Cardiac muscle cell (in vitro differentiated cells and primary cell): ENCODE measurements around the gene TAF6. TPM values are rescaled to one million over a fixed set of nuclear protein-coding genes. Genes with fewer than 3 reads are reported as not detected.

Experiments
- DNase-seq, 2 donors: peaks; one replicate each; pipeline versions ENCODE4 v3.0.0 to v3.0.0-alpha.2; 2010 to 2017; ENCODE audit warnings: low read depth in 1 of 2, low spot score in 1 of 2
- H3K27ac ChIP-seq: fragments of 200-600 bp; sonication (generic); 2 replicates; pipeline ENCODE4 v1.5.1; 2016
- H3K27me3 ChIP-seq: fragments of 200-600 bp; sonication (generic); 2 replicates; pipeline ENCODE4 v1.6.0; 2016; ENCODE audit warnings: control low read depth
- H3K36me3 ChIP-seq: fragments of 200-600 bp; sonication (generic); 2 replicates; pipeline ENCODE4 v1.5.1; 2016; ENCODE audit warnings: control low read depth
- H3K4me1 ChIP-seq: fragments of 200-600 bp; sonication (generic); 2 replicates; pipeline ENCODE4 v1.8.1; 2017; ENCODE audit warnings: low read depth, mild to moderate bottlenecking, mixed run types
- H3K4me3 ChIP-seq: fragments of 200-600 bp; sonication (generic); 2 replicates; pipeline ENCODE4 v1.5.1; 2016; ENCODE audit warnings: mild to moderate bottlenecking
- H3K9me3 ChIP-seq: fragments of 200-600 bp; sonication (generic); 2 replicates; pipeline ENCODE4 v1.5.1; 2017; ENCODE audit warnings: low read depth, mild to moderate bottlenecking, control low read depth
- CTCF ChIP-seq: IDR thresholded peaks from 2 replicates; pipeline ENCODE4 v1.5.1; 2012; ENCODE audit warnings: low read depth, mild to moderate bottlenecking, low read length
- polyA plus RNA-seq: library from polyadenylated mRNA; unstranded; fragments of >200 nt; fragmentation: Nextera tagmentation; extraction: Ambion mirVana; gene quantifications from 2 replicates; pipeline ENCODE4 v1.2.1, GENCODE V29; 2016
- total RNA-seq: library from RNA; depleted of rRNA; stranded (reverse); fragments of >200 nt; gene quantifications from 2 replicates; pipeline ENCODE4 v1.2.3, GENCODE V29; 2016

TAF6 gene
- total and polyA plus RNA-seq, 2 experiments from 2014 or later: 99.4 to 163 TPM

GRCh38 chr7:100163006-100163531 lies 43.9 kb upstream of the TAF6 start:
- no peak for TF ChIP-seq CTCF
- Histone ChIP-seq H3K9me3 (no peaks in the 10 kb centered on the region), H3K36me3 (no peaks in the 10 kb centered on the region), H3K4me1 (peaks cover 8% of the 10 kb centered on the region), H3K27me3 (no peaks in the 10 kb centered on the region), H3K4me3 (no peak overlapping the region), H3K27ac (no peak overlapping the region)
- DNase-seq: no peak

- Histone ChIP-seq H3K9me3 (no peaks in the 10 kb centered on the region), H3K36me3 (peaks cover 16% of the 10 kb centered on the region), H3K4me1 (peaks cover 6% of the 10 kb centered on the region), H3K27ac (no peak overlapping the region), H3K27me3 (no peaks in the 10 kb centered on the region), H3K4me3 (no peak overlapping the region)
- DNase-seq: no peak
- no peak for TF ChIP-seq CTCF
These were observed 40.9 kb upstream of the TAF6 start for GRCh38 chr7:100160067-100160466.

GRCh38 chr7:100159099-100159623 lies 40.0 kb upstream of the TAF6 start:
- H3K27me3 ChIP-seq: no peaks in the 10 kb centered on the region
- no peak for TF ChIP-seq CTCF
- peaks cover 6% of the 10 kb centered on the region for H3K4me1 ChIP-seq
- peak overlapping the region; percentile 57 for H3K27ac ChIP-seq
- peaks cover 19% of the 10 kb centered on the region for H3K36me3 ChIP-seq
- peak overlapping the region; percentile 91 for H3K4me3 ChIP-seq
- DNase-seq: no peak
- no peaks in the 10 kb centered on the region for H3K9me3 ChIP-seq

- Histone ChIP-seq H3K27me3 (no peaks in the 10 kb centered on the region), H3K36me3 (peaks cover 19% of the 10 kb centered on the region), H3K4me3 (peak within 1 kb of the TSS; percentile 91), H3K27ac (peak within 1 kb of the TSS; percentile 57), H3K4me1 (peaks cover 6% of the 10 kb centered on the region), H3K9me3 (no peaks in the 10 kb centered on the region)
- peak; percentile 94 for DNase-seq
- TF ChIP-seq CTCF: no peak
These were observed 39.3 kb upstream of the TAF6 start, which contains the start of gene TRAPPC14 for GRCh38 chr7:100158229-100159098. Gene TRAPPC14, minus strand, starts transcription at chr7:100158723. Its CDS starts 224 bp downstream, at chr7:100158499.

- Histone ChIP-seq H3K36me3 (peaks cover 19% of the 10 kb centered on the region), H3K4me3 (peak overlapping the region; percentile 91), H3K27ac (peak overlapping the region; percentile 57), H3K4me1 (peaks cover 6% of the 10 kb centered on the region), H3K9me3 (no peaks in the 10 kb centered on the region), H3K27me3 (no peaks in the 10 kb centered on the region)
- DNase-seq: peak; percentile 52 to 61
- TF ChIP-seq CTCF: peak; percentile 20
These were observed 38.4 kb upstream of the TAF6 start for GRCh38 chr7:100157334-100158228.
